NCI-H345 treated with DMSO at 0.1 percent for 48 hours (cell line): ENCODE results near the gene BCL10.
"Not testable (repeated sequence)": the region's sequence is repeated elsewhere in the genome, so short reads cannot be mapped to it uniquely, and the experiment has no call there.

Experiments
- DNase-seq: peaks from one replicate; lab custom pipeline; 2025; ENCODE audit not compliant: unreplicated experiment; lab: John Stamatoyannopoulos, UW

The BCL10 gene

DNA sequence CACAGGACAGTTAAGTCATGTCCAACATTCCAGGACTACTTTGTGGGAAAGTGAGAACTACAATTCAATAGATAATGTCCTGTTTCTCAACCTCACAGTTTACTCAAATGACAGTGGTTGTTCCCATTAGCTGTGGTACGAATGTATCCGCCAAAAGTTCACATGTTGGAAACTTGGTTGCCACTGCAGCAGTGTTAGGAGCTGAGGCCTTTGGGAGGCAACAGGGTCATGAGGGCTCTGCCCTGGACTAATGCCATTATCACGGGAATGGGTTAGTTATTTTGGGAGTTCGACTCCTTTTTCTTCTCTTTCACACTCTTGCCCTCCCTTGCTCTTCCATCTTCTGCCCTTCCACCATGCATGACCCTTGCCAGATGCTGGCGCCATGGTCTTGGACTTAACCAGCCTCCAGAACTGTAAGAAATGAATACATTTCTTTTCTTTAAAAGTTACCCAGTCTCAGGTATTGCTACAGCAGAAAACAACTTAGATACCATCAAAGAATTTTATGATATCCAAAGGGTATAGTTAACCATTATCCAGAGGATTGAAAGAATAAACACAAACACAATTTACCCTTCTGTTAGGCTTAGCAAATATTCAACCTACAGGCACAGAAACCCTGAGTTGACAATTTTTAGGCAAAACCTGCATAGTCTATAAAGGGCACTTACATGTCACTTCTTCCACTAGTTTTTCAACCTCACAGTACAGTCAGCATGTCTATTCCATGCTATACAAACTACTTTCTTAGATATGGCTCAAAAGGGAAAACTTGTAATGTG lies 7.4 kb downstream of the BCL10 start:
- no peak for DNase-seq

DNA sequence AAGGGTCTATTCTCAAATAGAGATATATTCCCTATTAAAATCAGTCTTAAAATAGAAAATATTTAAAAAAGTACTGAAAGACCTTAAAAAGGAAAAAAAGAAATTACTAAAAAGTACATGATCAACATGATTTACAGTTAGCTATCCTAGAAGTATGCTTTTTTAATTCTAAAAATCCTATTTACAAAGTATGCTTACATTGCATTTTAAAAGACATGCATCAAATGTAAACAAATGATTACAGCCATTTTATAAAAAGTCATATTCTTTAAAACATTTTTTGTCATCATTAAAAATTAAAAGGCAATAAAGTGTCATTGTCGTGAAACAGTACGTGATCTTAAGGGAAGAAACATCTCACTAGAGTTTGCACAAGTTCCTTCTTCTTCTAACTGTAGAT lies 9.1 kb downstream of the BCL10 start:
- no peak for DNase-seq

GRCh38 chr1:85264150-85264549 lies 12.3 kb downstream of the BCL10 start:
- no peak for DNase-seq

DNA sequence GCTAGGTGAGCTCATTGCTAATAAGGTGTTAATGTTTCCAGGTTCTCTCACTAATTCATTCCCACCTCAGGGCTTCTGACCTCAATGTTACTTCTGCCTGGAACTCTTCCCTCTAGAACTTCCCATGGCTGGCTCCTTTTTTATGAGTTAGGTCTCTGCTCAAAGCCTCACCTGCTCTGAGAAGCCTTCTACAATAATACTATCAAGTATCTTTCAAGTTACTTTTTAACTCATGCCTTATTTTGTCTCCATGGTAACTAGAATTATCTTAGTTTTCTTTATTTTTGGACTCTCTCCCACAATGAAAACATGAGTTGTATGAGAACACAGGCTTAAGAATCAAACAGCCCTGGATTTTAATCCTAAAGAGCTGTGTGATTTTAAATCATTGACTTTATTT lies 13.4 kb downstream of the BCL10 start:
- DNase-seq = no peak

GRCh38 chr1:85259912-85260274 lies 16.5 kb downstream of the BCL10 start:
- DNase-seq = no peak

DNA sequence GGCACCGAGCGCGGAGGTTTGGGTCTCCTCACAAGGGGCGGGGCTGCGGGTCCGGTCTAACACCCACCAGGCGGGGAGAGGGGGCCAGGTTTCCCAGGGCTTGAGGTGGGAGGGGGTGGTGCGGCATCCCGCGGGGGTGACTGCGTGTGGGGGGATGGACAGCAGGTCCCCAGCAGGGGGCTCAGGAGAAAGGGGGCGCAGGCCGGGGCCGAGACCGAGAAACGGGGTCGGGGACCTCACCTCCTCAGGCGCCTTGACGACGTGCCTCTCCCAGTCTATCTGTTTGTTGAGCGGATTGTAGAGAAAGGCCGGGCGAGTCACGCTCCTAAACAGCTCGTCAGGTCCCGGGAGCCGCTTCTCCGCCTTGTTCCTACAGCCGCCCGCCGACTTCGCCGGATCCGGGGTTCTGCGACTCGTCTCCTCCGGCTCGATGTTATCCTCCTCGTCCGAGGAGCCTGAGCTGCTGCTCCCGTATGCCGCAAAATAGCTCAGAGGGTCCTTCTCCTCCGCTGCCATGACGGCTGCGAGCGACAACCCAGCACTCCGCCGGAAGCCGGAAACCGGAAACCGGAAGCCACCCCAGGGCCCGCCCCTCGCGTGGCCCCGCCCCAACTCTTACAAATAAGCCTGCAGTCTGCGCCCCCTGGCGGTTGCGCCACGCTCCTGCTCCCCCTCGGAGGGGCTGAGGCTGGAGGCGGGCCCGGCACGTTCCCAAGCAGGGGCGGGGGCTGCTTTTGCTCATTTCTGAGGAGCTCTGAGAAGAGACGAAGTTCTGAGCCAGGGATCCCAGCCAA lies 17.1 kb downstream of the BCL10 start, which contains the start of gene C1orf52:
Gene C1orf52, minus strand, starts transcription at position 545 of the 794 bp plus-strand sequence. Its CDS starts 29 bp downstream, at position 516.
- DNase-seq = peak; percentile 87

DNA sequence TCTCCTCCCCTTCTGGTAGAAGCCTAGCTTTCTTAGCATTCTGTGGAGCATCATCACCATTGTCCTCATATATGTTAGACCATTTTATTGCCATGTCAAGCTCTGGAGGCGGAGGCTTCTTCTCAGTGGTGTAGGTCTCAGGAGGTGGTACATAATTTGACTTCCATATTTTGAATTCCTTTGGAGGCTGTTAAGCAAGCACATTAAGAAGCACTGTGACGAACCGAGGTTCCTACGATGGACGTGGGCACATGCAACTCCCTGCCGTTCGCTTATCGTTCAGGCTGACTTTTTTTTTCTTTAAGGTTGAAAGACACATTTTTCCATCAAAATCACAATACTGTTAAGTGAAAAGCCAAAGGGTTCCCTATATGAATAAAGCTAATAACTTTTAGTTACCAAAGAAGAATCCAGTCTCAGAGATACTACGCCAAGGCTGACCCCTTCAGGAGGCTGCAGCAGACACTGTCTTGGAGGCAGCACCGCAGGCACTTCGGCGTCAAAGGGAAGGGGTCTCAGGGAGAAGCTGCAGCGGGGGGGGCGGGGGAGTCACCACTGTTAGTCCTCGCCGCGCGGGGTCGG lies 17.8 kb downstream of the BCL10 start:
- DNase-seq = no peak

DNA sequence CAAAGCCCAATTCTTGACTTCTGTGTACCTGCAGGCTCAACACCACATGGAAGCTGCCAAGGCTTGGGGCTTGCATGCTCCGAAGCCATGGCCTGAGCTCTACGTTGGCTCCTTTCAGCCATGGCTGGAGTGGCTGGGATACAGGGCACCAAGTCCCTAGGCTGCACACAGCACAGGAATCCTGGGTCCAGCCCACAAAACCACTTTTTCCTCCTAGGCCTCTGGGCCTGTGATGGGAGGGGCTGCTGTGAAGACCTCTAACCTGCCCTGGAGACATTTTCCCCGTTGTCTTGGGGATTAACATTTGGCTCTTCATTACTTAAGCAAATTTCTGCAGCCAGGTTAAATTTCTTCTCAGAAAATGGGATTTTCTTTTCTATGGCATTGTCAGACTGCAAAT lies 27.4 kb downstream of the BCL10 start:
- DNase-seq = not testable (repeated sequence)

GRCh38 chr1:85245891-85246290 lies 30.5 kb downstream of the BCL10 start:
- no peak for DNase-seq

DNA sequence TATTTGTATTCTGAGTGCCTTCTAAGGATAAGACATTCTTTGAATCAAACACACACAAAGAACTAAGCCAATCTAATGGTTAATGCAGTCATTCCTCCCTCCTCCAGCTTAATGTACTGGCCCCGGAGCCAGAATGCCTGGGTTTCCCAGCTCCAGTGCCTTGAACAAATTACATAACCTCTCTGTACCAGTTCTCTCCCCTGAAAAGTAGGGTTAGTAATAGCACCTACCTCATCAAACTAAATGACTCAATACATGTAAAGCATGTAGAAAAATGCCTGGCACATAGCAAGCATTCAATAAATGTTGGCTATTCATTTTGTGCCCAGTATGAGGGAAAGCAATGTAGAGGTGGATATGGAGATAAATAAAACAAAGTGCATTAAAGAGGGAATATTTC lies 31.0 kb downstream of the BCL10 start:
- DNase-seq = no peak

- no peak for DNase-seq
Observed at GRCh38 chr1:85244271-85245061, 32.0 kb downstream of the BCL10 start.

- no peak for DNase-seq
Observed at GRCh38 chr1:85243372-85243771, 33.1 kb downstream of the BCL10 start.

DNA sequence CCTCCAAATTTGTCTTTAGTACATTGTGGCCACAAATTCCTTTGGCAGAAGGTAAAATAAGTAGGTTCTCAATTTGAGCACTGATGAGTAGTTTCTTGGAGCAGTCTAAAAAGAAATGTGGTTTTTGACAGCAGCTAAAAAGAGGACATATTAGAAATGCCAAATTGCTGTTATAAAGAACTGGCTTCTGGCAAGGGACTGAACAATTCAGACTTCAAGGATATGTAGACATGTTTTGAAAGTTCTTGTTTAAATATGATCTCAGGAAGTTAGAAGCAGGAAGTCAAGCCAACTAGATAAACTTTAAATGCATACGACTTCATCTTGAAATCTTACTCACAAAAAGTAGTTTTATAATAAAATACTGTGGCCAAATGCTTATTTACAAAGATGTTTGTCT lies 35.8 kb downstream of the BCL10 start:
- no peak for DNase-seq

DNA sequence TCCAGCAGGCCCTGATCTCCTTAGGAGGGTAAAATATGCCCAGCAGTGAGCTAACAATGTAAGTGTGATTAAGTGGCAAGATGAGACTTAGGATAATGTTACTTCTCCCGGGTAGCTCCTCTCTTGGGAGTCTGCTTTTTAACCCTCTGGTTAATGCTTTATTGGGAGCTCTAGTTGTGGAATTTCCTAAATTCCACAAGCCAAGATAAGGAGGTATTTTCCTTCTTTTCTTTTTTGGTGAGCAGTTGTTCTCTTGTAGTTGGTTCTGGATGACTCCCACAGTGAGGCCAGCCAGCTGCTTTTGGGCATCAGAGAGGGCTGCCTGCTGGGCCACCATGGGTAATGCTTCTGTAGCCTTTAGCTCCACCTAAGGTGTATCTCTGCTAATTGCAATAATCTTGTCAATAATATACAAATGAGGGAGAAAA lies 36.2 kb downstream of the BCL10 start:
- peak; percentile 24 for DNase-seq

DNA sequence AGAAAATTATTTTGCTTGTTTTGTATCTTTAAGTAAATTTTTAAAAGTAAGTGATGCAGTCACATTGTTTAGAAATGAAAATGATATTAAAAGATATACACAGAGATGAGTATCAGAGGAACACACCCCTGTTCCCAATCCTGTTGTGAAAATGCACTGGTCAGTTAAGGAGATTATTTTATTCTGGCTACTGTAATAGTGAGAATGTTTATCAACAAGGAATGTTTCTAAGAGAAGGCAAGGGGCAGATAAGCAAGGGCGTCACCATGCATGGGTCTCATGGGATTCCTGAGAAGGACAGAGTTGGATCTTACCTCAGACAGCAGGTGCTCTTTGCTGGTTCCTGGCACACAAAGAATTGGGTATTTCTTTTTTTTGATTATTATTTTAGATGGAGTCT lies 38.8 kb downstream of the BCL10 start:
- DNase-seq = no peak

DNA sequence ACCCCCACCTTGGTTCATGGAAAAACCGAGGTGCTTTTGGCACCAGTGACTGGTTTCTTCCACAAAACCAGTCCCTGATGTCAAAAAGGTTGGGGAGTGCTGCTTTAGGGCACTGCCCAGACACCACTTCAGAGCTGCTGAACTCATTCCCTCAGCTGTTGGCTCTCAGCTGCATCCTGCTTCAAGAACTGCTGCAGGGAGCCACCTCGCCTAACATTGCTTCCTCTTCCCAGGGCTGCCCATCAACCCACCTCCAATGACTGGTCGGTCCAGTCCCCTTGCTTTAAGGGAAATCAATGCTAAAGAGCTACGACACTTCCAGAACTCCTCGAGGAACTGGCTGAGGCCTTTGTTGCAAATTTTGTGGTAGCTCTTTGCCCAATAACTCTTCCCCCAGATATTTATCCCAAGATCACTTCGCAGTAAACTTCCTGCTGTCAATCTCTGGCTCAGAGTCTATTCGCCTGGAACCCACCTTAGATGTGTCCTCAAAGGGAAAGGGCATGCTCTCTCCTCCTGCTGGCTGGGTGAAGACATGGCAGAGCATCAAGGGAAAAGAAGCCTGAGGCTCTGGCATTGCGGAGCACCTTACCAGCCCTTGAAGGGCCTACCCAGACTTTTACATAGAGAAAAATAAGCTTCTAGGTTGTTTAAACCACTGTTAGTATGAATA lies 46.0 kb downstream of the BCL10 start:
- no peak for DNase-seq

DNA sequence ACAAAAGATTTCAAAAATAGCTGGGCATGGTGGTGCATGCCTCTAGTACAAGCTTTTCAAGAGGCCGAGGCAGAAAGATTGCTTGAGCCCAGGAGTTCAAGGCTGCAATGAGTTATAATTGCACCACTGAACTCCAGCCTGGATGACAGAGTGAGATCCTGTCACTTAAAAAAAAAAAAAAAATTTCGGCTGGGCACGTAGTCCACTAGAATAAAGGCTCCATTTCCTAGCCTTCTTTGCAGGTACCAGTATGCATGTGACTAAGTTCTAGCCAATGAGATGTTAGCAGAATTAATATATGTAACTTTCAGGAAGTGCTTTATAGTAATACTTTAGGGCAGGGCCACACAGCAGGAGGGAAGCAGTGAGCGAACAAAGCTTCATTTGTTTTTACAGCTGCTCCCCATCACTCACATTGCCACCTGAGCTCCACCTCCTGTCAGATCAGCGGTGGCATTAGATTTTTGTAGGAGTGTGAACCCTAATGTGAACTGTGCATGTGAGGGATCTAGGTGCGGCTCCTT lies 46.8 kb downstream of the BCL10 start:
- no peak for DNase-seq

GRCh38 chr1:85228972-85229371 lies 47.5 kb downstream of the BCL10 start:
- no peak for DNase-seq

DNA sequence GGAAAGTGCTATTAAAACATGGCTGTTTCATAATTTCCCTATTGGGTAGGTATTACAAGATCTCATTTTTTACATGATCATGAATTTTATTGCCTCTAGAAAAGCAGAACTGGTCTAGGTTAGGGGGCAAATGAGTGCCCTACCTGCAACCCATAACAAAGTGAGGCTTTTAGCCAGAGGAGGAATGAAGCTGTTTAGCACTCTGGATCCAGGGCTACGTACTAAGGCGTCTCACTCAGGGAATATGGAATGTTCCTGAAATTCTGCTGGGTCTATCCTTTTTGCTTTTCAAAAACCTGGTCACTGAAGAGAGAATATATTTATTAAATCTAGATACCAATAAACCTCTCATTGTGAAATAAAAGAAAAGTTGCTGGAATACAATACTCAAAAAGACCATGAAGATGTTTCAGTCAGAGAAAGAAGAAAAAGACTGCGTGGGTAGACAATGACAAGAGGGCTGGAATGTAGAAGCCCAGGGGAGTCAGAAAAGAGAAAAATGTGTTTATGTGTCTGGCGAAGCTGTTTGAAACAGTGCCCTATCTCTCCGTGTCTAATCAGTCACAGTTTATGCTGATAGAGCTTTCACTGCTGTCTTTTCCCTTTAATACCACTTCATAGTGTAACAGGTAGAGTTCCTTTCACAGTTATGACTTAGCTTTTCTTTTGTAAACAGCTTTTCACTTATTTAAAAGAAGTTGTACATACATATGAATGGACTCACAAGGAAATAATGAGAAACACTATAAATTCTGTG lies 50.6 kb downstream of the BCL10 start:
- peak; percentile 8 for DNase-seq
